A172 (cell line): ENCODE data around the gene DMAC2. TPM values are rescaled to one million over a fixed set of nuclear protein-coding genes. Genes with fewer than 3 reads are reported as not detected.
A peak's percentile ranks its signal among the peaks of the same experiment; 100 is the strongest.
"Not testable (repeated sequence)": the region's sequence is repeated elsewhere in the genome, so short reads cannot be mapped to it uniquely, and the experiment has no call there.

Source experiments
- DNase-seq: peaks from one replicate; pipeline ENCODE4 v3.0.0-alpha.2; 2015; ENCODE audit warnings: low spot score
- total RNA-seq: library from RNA; depleted of rRNA; stranded (reverse); fragments of >200 nt; shearing (Covaris generic); gene quantifications from 2 replicates; pipeline ENCODE4 v1.2.3, GENCODE V29; 2014

The DMAC2 gene
- total RNA-seq, 1 experiment from 2014 or later, result 56.3 TPM

DNA sequence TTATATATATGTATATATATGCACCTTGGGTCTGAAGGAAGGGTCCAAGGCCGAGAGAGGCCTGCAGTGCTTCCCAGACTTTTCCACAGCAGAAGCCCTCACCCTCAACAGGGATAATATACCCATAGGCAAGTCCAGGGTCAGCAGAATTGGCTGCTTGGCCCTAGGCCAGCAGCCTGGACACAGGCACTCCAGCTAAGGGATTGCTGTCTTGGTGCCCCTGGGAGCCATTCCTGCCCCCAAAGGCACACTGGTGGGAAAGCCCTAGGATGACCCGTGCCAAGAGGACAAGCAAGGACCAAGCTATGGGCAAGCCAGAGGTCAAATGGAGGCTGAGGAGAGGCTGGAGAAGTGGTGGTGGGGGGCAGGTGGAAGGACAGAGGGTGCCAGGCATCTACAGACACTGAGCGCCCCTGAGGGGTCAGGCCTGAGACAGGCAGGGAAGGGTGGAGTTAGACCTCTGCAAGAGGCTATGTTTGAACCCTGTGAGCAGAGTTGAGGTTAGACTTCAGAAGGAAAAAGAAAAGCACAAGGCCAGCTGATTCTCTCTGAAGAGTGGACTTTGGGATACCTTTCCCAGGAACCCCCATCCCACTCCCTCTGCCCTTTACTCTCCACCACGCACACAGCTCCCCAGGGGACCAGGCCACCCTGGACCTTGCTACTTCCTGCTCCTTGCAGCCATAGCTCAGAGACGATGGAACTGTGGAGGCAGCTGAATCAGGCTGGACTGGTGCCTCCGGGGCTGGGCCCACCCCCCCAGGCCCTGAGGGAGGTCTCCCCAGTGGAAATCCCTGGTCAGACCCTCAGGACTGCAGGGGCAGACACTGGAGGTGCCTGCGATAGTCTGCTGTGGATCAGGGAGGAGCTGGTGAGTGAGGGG lies 3.0 kb upstream of the DMAC2 start, which contains the start of gene ERICH4:
TSS of gene ERICH4 (plus strand) at position 684 of the 883 bp plus-strand sequence. CDS start at position 698, 14 bp downstream.
- no peak for DNase-seq

DNA sequence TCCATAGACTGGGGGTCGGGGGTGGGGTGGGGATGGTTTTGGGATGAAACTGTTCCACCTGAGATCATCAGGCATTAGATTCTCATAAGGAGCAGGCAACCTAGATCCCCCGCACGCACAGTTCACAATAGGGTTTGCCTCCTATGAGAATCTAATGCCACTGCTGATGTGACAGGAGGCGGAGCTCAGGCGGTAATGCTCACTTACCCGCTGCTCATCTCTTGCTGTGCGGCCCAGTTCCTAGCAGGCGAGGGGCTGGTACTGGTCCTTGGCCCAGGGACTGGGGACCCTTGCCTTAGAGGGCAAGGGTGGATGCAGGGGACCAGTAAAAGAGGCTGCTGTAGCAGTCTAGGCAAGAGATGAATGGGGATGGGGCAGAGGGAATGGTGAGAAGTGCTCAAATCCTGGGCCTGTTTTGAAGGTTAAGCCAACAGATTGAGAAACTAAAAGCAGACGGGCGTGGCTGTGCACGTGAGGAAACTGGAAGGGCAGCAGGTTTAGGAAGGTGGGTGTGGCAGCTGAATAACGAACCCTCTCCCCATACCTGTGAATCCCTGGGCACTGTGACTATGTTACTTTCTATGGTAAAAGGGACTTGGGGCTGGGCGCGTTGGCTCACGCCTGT lies 1.7 kb upstream of the DMAC2 start:
- DNase-seq, result no peak

DNA sequence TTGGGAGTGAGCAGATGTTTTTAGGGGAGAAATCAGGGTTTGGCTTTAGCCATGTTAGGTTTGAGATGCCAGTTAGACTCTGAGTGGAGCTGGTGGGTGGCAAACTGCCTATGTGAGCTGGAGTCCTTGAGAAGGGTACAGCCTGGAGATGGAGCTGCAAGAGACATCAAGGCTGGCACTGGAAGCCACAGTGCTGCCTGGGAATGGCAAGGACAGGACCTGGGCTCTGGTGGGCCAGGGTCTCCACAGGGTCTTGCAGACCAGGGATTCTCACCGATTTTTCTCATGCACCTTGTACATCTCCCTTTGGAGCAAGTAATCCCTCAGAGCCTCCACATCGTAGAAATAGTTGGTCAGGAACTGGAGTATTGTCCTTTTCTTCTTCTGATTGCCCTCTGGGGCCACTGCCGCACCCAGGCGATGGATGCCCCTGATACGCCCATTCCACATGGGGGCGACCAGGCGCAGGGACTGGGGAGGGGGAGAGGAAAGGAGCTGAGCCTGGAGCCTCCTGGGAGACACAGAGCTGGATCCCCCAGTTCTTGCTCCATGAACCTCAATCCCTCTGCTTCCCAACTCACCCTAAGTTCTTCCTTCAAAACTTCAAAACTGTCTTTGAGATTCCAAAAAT lies 1.7 kb downstream of the DMAC2 start:
- DNase-seq, result no peak

DNA sequence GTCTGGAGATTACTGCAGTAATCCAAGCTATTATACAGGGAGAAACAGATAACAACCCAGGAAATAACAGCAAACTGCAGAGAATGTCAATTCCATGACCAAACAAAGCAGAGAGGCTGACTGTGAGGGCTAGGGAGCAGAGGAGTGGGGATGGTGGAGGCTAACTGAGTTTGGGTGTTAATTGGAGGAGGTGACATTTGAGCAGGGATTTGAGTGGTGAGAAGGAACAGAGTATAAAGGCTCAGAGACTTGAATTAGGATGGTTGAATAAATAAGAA lies 3.1 kb downstream of the DMAC2 start:
- DNase-seq, result no peak

DNA sequence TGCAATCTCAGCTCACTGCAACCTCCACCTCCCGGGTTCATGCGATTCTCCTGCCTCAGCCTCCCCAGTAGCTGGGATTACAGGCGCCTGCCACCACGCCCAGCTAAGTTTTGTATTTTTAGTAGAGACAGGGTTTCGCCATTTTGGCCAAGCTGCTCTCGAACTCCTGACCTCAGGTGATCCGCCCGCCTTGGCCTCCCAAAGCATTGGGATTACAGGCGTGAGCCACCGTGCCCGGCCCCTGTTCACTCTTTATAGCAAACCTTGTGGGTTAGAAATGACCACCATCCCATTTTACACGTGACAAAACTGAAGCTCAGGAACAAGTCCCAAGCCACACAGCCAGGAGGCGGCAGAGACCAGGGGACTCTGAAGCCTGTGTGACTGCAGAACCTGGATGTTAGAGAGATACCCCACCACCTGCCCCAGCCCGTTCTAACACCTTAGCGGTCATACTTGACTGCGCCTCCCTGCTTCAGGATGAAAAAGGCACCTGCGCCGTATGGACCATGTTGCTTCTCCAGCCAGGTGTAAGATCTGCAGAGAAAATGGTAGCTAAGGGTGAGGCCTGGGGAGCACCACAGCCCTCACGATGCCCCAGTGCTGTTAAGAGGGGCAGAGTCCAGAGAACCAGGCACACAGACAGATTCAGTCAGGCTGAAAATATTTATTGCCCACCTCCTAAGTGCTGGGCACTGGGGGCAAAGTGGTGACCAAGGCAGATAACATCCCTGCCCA lies 3.6 kb downstream of the DMAC2 start:
- no peak for DNase-seq

DNA sequence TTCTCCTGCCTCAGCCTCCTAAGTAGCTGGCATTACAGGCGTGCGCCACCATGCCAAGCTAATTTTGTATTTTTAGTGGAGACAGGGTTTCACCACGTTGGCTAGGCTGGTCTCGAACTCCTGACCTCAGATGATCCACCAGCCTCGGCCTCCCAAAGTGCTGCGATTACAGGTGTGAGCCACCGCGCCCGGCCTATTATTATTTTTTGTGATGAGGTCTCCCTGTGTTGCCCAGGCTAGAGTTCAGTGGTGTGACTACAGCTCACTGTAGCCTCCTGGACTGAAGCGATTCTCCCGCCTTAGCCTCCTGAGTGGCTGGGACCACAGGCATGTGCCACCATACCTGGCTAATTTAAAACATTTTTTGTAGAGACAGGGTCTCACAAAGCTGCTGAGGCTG lies 4.3 kb downstream of the DMAC2 start:
- not testable (repeated sequence) for DNase-seq

DNA sequence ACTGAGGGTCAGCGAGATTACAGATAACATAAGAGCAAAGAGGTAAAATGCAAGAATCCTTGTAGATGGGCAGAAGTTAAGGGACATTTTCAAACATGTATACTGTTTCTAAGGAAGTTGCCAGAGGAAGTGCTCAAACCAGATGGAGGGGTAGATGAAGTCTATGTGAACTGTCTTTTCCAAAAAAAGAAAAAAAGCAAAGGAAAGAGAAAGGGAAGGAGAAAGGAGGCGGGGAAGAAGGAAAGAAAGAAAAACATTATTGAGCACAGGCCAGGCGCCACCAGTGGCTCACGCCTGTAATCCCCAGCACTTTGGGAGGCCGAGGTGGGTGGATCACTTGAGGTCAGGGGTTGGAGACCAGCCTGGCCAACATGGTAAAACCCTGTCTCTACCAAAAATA lies 5.3 kb downstream of the DMAC2 start:
- no peak for DNase-seq

DNA sequence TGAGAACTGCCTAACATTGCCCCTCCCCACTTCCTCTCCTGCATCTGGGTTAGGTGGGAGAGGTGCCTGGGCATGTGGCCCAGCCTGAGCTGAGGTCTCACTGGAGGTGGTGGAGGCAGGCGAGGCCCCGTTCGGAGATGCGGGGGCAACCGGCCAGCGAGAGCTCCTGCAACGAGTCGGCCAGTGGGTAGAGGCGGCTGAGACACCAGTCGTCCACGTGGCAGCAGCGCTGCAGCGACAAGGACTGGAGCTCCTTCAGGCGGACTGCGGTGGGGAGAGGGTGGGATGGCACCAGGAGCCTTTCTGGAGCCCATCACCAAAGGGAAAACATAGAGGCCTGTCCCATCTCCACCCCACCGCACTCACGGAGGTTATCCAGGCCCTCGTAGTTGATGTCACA lies 6.5 kb downstream of the DMAC2 start:
- no peak for DNase-seq

DNA sequence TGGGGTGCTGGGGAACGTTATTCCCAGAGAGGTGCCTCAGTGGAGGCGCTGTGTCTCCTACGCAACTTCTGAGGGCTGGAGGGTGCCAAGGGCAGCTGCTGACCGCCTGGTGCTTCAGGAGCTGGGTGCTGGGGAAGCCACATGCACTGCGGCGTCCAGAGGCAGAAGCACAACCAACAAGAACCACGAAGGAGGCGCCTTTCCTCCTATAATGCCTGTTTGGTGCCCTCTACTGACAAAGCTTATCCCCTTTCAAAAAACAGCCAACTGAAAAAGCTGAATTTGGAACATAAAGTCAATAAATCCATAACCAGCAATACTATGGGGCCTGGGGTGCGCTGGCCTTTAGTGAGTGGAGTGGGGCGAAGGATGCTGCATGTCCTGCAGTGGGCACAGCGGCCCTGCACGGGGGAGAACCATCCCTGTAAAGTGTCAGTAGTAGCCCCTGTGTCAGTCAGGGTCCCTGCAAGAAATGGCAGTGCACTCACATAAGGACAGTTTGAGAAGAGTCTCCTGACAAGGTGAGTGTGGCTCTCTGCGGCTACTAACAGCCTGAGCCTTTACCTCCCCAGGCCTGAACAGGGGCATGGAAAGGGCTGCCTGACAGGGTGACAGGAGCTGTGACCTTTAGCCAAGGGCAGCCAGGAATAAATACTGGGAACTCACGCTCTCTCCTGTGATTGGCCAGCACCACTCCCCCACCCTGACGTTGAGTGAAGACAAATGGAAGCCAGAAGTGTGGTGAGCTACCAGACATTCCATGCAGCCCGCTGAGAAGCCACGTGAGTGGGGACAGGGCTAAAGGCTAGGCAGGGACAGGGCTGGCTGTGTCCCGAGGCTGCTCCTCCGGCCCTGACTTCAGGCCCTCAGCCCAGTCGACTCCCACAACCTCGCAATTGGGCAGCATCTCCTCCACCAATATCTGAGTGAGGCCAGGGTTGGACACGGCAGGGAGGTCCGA lies 8.0 kb downstream of the DMAC2 start:
- peak; percentile 45 for DNase-seq

DNA sequence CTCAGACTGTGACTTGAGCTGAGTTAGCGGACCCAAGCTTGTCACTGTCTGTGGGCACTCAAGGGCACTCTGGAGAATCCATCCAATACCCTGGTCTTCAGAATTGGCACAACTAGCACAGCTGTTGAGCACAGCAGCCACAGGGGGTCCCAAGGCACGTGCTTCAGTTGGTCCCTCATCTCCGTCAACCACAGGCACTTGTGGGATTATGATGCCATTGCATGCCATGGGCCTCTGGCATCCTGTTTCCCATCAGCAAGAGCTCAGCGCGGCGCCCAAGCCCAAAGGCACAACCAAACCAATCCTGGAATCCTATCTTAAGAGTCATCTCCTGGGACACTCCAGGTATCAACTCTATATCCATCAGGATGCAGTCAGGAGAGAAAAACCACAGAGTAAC lies 8.8 kb downstream of the DMAC2 start:
- DNase-seq, result peak; percentile 27

DNA sequence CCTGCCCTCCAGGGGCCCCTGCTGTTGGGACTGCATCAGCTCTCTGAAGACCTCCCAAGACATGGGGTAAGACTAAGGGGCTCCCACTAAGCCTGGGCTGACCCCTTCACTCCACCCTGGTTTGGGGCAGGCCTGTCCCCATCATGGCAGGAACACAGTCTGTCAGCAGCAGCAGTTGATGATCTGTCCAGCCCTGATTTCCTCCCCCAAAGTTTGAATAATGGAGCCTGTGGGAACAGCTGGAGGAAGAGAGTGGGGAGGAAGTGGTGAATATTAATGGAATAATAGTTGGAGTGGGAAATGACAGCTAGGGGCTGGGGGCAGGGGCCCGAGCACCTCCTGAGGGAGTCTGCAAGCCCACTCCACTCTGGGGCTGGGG lies 11.2 kb downstream of the DMAC2 start:
- no peak for DNase-seq

DNA sequence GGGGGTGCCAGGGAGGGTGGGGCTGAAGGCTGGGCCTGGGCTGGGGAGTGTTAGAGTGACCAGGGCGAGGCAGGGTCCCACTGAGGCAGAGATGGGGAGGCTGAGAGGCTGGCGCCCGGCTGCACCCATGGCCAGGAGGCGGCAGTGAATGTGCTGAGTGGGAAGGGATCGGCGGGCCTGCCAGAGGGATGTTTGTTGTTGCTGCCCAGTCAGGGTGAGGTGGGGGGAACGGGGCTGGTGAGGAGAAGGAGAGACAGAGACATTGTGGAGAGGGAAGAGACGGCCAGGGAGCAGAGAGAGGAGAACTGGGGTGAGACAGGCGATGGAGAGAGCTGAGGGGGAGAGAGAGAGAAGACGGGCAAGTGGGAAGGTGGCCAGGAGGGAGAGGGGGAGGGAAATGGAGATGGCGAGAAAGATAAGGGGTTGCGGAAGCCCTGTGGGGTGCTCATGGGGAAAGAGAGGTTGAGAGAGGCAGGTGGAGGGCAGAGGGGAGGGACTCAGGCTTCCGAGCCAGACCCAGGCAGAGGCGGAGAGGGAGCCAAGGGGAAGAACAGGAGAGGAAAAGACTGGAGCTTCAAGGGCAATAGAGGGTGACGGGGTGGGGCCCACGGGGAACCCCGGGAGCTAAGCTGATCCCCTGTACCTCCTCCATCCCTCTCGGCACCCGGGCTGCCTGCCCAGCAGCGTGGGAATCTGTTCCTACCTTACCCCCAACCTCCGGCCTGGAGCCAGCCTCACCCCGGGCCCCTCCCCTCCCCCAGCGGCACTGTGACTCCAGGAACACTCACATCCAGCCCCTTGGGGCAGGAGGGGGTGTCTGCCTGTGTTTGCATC lies 11.8 kb downstream of the DMAC2 start:
- no peak for DNase-seq

DNA sequence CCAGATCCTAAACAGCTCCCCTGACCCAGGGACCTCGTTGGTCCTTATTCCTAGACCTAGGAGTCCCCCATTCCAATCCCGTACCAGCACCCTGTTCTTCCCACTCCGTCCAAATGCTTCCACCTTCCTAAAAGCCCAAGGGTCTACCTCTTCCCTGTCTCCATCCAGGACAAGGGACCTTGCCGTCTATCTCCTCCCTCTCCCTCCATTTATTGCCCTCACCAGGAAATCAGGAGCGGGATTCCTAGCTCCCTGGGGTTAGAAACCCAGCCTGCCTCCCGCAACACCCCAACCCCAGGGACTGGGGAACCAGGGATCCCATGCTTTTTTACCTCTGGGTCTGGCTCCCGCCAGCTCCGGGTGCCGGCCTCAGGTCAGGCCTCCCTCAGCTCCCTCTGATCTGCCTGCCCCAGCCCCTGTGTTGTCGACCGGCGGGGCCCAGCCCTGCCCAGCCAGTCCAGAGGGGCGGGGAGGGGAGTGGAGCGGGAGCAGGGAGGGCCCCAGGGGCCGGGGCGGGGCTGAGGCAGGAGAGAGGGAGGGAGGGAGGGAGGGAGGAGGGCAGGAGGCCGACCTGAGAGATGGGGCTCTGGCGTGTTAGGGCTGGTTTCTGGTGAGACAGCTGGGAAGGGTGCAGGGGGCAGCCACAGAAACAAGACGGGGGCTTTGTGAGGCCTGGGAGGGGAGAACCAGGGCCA lies 12.6 kb downstream of the DMAC2 start, which contains the start of gene B3GNT8:
TSS of gene B3GNT8 (minus strand) at position 423 of the 695 bp plus-strand sequence. CDS start 596 bp downstream, outside the sequence.
- no peak for DNase-seq

DNA sequence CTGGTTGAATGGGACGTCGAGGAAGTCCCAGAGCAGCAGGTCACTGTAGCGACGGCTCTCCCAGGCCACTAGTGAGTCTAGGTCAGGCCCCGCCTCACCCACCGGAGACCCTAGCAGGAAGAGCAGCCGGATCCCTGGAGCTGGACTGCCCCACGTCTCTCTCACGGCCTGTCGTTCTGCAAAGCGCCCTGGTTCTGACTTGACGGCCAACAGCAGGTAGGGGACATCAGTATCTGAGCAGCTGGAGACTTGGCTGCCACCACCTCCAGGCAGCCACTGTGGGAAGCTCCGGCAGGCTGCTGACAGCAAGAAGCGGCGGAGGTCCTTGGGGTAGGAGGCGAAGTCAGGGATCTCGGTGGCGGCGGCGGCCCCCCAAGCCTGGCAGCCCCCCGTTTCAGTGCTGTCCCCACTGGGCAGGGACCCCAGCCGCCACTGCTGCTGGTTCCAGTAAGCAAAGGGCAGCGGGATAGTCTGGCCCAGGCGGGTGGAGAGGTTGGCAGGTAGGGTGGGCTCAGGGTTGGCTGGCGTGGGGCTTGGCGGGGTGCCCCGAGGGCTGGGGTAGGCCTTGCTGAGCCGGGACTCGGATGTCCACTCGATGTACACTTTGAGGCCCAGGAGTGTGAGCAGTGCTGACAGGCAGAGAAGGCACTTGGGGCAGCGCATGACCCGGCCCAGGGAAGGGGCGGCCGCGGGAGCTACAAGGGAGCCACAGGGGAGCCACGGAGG lies 13.4 kb downstream of the DMAC2 start:
- no peak for DNase-seq

DNA sequence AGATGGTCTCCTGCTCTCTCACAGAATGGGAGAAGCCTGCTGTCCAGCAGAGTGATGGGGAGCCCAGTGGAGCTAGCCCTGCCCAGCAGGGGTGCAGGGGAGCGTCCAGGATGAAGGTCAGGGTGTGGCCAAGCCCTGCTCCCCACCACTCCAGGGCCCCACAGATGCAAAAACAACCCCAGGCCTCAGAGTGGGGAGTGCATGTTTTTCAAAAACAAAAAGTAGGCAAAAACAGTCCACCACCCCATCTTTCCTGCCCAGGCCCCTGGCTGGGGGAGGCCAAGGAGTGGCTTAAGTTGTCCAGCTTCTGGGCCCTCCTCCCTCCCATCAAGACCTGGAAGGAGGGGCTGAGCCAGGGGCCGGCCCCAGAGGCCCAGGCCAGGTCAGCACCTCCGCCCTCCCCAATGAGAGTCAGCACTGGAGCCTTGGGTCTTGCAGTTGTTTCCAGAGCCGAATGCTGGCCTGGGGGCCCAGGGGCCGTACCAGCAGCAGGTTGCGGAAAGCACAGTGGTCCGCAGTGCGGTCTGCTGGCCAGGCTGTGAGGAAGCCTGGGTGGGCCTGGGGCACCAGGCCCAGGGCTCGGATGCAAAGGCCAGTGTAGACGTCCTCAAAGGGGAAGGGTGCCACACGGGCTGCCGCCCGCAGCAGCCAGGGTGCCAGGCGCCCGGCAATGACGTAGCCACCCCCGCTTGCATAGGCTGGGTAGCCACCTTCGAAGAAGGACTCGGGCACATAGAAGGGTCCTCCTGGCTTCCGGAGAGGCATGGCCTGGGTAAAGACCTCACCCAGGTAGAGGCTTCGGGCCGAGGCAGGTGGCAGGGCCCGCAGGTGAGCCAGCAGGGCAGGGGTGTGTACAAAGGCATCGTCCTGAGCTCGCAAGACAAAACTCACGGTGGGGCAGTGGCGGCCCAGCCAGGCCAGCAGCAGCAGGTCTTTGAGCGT lies 14.3 kb downstream of the DMAC2 start:
- DNase-seq, result no peak

DNA sequence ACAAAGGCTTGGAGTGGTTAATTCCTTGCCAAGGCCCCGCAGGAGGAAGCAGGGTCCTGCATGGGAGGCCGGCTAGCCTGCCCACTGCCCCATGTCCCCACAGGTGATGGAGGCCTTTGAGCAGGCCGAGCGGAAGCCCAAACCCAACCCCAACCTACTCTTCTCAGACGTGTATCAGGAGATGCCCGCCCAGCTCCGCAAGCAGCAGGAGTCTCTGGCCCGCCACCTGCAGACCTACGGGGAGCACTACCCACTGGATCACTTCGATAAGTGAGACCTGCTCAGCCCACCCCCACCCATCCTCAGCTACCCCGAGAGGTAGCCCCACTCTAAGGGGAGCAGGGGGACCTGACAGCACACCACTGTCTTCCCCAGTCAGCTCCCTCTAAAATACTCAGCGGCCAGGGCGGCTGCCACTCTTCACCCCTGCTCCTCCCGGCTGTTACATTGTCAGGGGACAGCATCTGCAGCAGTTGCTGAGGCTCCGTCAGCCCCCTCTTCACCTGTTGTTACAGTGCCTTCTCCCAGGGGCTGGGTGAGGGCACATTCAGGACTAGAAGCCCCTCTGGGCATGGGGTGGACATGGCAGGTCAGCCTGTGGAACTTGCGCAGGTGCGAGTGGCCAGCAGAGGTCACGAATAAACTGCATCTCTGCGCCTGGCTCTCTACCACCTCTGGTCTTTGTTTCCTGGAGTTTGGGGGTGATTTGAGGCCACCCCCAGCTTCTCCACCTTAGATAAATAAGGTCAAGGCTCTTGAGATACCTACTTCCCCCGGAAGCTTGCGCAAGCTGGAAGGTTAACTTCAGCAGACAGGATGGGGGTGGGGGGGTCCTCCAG lies 15.2 kb downstream of the DMAC2 start:
- no peak for DNase-seq

DNA sequence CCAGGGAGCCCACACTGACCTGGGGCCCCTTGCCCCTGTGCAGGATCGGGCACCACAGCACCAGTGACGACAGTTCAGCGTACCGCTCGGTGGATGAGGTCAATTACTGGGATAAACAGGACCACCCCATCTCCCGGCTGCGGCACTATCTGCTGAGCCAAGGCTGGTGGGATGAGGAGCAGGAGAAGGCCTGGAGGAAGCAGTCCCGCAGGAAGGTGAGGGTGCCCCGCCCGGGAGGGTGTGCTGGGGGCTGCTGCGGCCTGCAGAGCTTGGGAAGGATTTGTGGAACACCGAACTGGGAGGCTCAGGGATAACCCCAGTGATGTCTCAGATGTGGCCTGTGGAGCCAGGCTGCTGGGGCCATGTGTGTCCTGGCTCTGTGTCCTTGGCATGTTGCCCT lies 16.8 kb downstream of the DMAC2 start:
- no peak for DNase-seq
